Neural cell (in vitro differentiated cells): ENCODE data around the gene MT1M. TPM values are rescaled to one million over a fixed set of nuclear protein-coding genes. Genes with fewer than 3 reads are reported as not detected.
A peak's percentile ranks its signal among the peaks of the same experiment; 100 is the strongest.
"Not testable (repeated sequence)": the region's sequence is repeated elsewhere in the genome, so short reads cannot be mapped to it uniquely, and the experiment has no call there.

Experiments
- H2AFZ ChIP-seq: fragments of 200-600, 300-800 bp; sonication (generic), shearing (Covaris generic); 2 replicates; pipeline ENCODE4 v1.6.0; 2014; ENCODE audit warnings: low read depth, mild to moderate bottlenecking, antibody characterized with exemption, low read length, moderate library complexity
- H3F3A ChIP-seq: fragments of 200-600 bp; shearing (Covaris generic); 2 replicates; pipeline ENCODE4 v1.6.1; 2016; ENCODE audit warnings: mild to moderate bottlenecking, moderate library complexity, mixed read lengths, antibody characterized with exemption, low read length; ENCODE audit not compliant: insufficient read depth, poor library complexity, severe bottlenecking
- H3K27ac ChIP-seq: fragments of 200-600, 300-800 bp; sonication (generic), shearing (Covaris generic); 2 replicates; pipeline ENCODE4 v1.5.1; 2014; ENCODE audit warnings: mild to moderate bottlenecking, low read length, moderate library complexity
- H3K27me3 ChIP-seq: fragments of 300-800, 200-600 bp; sonication (generic), shearing (Covaris generic); 2 replicates; pipeline ENCODE4 v1.6.0; 2014; ENCODE audit warnings: mild to moderate bottlenecking, low read depth, low read length, moderate library complexity; ENCODE audit not compliant: insufficient read depth
- H3K36me3 ChIP-seq: fragments of 300-800, 200-600 bp; sonication (generic), shearing (Covaris generic); 2 replicates; pipeline ENCODE4 v1.5.1; 2014; ENCODE audit warnings: mild to moderate bottlenecking, antibody characterized with exemption, low read length, moderate library complexity; ENCODE audit not compliant: insufficient read depth
- H3K4me2 ChIP-seq: fragments of 300-800, 200-600 bp; sonication (generic), shearing (Covaris generic); 2 replicates; pipeline ENCODE4 v1.6.0; 2014; ENCODE audit warnings: mild to moderate bottlenecking, low read length
- H3K4me3 ChIP-seq: fragments of 300-800, 200-600 bp; sonication (generic), shearing (Covaris generic); 2 replicates; pipeline ENCODE4 v1.5.1; 2014; ENCODE audit warnings: mild to moderate bottlenecking, low read length, moderate library complexity
- H3K79me2 ChIP-seq: fragments of 200-600 bp; shearing (Covaris generic); replicated peaks from 2 replicates; pipeline ENCODE4 v1.6.0; 2014; ENCODE audit warnings: mild to moderate bottlenecking, low read length, moderate library complexity; ENCODE audit not compliant: insufficient read depth
- H3K9ac ChIP-seq: fragments of 300-800, 200-600 bp; sonication (generic), shearing (Covaris generic); 2 replicates; pipeline ENCODE4 v1.6.1; 2016; ENCODE audit warnings: mild to moderate bottlenecking, low read length, mixed read lengths
- H3K9me2 ChIP-seq: fragments of 200-600 bp; shearing (Covaris generic); 2 replicates; pipeline ENCODE4 v1.6.1; 2016; ENCODE audit warnings: mild to moderate bottlenecking, low read length, mixed read lengths; ENCODE audit not compliant: insufficient read depth
- H3K9me3 ChIP-seq: fragments of 200-600, 300-800 bp; sonication (generic), shearing (Covaris generic); 2 replicates; pipeline ENCODE4 v1.6.1; 2016; ENCODE audit warnings: mild to moderate bottlenecking, mixed run types, low read length, moderate library complexity, mixed read lengths
- H4K20me1 ChIP-seq: fragments of 200-600 bp; shearing (Covaris generic); 2 replicates; pipeline ENCODE4 v1.6.1; 2016; ENCODE audit warnings: mild to moderate bottlenecking, mixed run types; ENCODE audit not compliant: insufficient read depth
- CTCF ChIP-seq: fragments of 450-650 bp; IDR thresholded peaks from 2 replicates; pipeline ENCODE4 v1.5.1; 2014; ENCODE audit warnings: antibody characterized with exemption, mild to moderate bottlenecking, moderate library complexity; ENCODE audit not compliant: poor library complexity, severe bottlenecking
- EP300 ChIP-seq: fragments of 450-650 bp; conservative IDR thresholded peaks from 2 replicates; pipeline ENCODE4 v1.6.1; 2014; ENCODE audit warnings: antibody characterized with exemption, mild to moderate bottlenecking, moderate library complexity; ENCODE audit not compliant: poor library complexity, severe bottlenecking
- EZH2 ChIP-seq: fragments of 200-600, 300-800 bp; shearing (Covaris generic), sonication (generic); IDR thresholded peaks from 2 replicates; pipeline ENCODE4 v1.6.1; 2014; ENCODE audit warnings: antibody characterized with exemption, low read length, borderline replicate concordance, mild to moderate bottlenecking; ENCODE audit not compliant: insufficient read depth, poor library complexity, severe bottlenecking
- MXI1 ChIP-seq: fragments of 450-650 bp; conservative IDR thresholded peaks from 2 replicates; pipeline ENCODE4 v1.6.1; 2014; ENCODE audit warnings: antibody characterized with exemption, mild to moderate bottlenecking; ENCODE audit not compliant: poor library complexity, severe bottlenecking
- POLR2AphosphoS5 ChIP-seq: IDR thresholded peaks from 2 replicates; pipeline ENCODE4 v1.6.1; 2012
- RAD21 ChIP-seq: fragments of 450-650 bp; conservative IDR thresholded peaks from 2 replicates; pipeline ENCODE4 v1.6.1; 2014; ENCODE audit warnings: antibody characterized with exemption, mild to moderate bottlenecking, moderate library complexity
- REST ChIP-seq: IDR thresholded peaks from 2 replicates; pipeline ENCODE4 v1.6.1; 2012; ENCODE audit warnings: borderline replicate concordance
- SMC3 ChIP-seq: fragments of 450-650 bp; conservative IDR thresholded peaks from 2 replicates; pipeline ENCODE4 v1.6.1; 2014; ENCODE audit warnings: antibody characterized with exemption, mild to moderate bottlenecking, moderate library complexity; ENCODE audit not compliant: poor library complexity
- TAF1 ChIP-seq: IDR thresholded peaks from 2 replicates; pipeline ENCODE4 v1.6.1; 2012; ENCODE audit warnings: low read depth
- polyA plus RNA-seq: library from polyadenylated mRNA; depleted of rRNA; stranded (reverse); fragments of >200 nt; gene quantifications from 2 replicates; pipeline ENCODE4 v1.2.3, GENCODE V29; 2014

MT1M gene
- polyA plus RNA-seq, 1 donor from 2014 or later = not detected

- Histone ChIP-seq H3K9me2 (no peaks in the 10 kb centered on the region), H3K4me3 (peak overlapping the region; percentile 68), H3K79me2 (no peaks in the 10 kb centered on the region), H3K27ac (no peak overlapping the region), H3K9ac (peak overlapping the region; percentile 48), H4K20me1 (no peaks in the 10 kb centered on the region), H3F3A (no peaks in the 10 kb centered on the region), H3K4me2 (peak overlapping the region; percentile 48), H3K36me3 (no peaks in the 10 kb centered on the region), H3K9me3 (no peaks in the 10 kb centered on the region), H3K27me3 (peaks cover 100% of the 10 kb centered on the region), H2AFZ (peak overlapping the region; percentile 13)
- TF ChIP-seq MXI1 = peak; percentile 35
- TF ChIP-seq POLR2AphosphoS5 = peak; percentile 28
- TF ChIP-seq EZH2 = no peak
- no peak for TF ChIP-seq EP300
Measured at GRCh38 chr16:56662357-56663354, 30.2 kb downstream of the MT1M start.

- no peaks in the 10 kb centered on the region for H3K79me2 ChIP-seq
- no peak overlapping the region for H3K27ac ChIP-seq
- H3K4me2 ChIP-seq = no peak overlapping the region
- H3K36me3 ChIP-seq = no peaks in the 10 kb centered on the region
- no peak for TF ChIP-seq SMC3
- no peak for TF ChIP-seq RAD21
- no peak for TF ChIP-seq TAF1
- TF ChIP-seq REST = no peak
- TF ChIP-seq CTCF = no peak
- no peak for TF ChIP-seq POLR2AphosphoS5
- H3K9me3 ChIP-seq = no peaks in the 10 kb centered on the region
- no peaks in the 10 kb centered on the region for H4K20me1 ChIP-seq
- H2AFZ ChIP-seq = no peak overlapping the region
- H3K27me3 ChIP-seq = peaks cover 100% of the 10 kb centered on the region
- H3K4me3 ChIP-seq = no peak overlapping the region
- H3K9ac ChIP-seq = no peak overlapping the region
- no peaks in the 10 kb centered on the region for H3F3A ChIP-seq
- H3K9me2 ChIP-seq = no peaks in the 10 kb centered on the region
Measured at GRCh38 chr16:56664506-56664905, 32.0 kb downstream of the MT1M start.

DNA sequence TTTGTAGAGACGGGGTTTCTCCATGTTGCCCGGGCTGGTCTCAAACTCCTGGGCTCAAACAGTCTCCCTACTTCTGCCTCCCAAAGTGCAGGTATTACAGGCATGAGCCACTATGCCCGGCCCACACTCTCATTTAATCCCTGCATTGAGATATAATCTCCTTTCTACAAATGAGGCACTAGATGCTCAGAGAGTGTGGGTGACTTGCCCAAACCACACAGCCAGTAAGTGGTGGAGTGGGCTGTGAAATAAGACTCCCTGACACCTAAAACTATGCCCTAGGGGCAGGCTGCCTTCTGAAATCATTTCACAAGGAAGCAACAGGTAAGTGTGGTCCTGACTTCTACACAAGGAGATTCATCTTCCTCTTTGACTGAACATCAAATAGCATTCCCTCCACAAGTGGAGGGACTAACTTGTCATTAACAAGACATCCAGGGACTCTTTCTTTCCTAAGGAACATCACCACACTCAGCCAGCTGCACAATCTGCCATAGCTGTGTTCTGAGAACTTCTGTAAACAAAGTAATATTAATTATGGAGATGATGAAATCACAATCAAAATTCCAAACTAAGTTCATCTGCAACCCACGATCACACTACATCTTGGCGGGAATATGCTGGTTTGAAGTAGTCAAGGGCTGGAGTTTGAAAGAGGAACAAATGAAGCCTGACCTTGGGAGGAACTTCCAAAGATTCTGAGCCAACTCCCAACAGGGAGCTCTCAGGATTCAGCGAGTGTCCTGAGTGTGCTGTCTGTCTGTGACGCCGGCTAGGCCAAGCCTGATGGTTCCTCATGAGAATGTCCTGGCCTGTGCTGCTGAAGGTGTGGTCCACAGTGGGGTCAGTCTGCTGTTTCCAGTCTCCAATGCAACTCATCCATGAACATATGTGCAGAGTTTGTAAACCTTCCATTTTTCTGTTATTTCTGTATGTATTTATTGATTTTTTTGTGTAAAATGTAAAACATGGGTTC is 33.1 kb downstream of the MT1M start:
- not testable (repeated sequence) for H3K9ac ChIP-seq, H3K27ac ChIP-seq, H4K20me1 ChIP-seq, H3K4me3 ChIP-seq, H3F3A ChIP-seq, H2AFZ ChIP-seq, H3K4me2 ChIP-seq, H3K79me2 ChIP-seq, H3K9me2 ChIP-seq, H3K36me3 ChIP-seq, H3K9me3 ChIP-seq
- peaks cover 100% of the 10 kb centered on the region for H3K27me3 ChIP-seq
